Measurements from ENCODE around the gene NEK11.
"Not testable (repeated sequence)": the region's sequence is repeated elsewhere in the genome, so short reads cannot be mapped to it uniquely, and the experiment has no call there.

NEK11 gene

DNA sequence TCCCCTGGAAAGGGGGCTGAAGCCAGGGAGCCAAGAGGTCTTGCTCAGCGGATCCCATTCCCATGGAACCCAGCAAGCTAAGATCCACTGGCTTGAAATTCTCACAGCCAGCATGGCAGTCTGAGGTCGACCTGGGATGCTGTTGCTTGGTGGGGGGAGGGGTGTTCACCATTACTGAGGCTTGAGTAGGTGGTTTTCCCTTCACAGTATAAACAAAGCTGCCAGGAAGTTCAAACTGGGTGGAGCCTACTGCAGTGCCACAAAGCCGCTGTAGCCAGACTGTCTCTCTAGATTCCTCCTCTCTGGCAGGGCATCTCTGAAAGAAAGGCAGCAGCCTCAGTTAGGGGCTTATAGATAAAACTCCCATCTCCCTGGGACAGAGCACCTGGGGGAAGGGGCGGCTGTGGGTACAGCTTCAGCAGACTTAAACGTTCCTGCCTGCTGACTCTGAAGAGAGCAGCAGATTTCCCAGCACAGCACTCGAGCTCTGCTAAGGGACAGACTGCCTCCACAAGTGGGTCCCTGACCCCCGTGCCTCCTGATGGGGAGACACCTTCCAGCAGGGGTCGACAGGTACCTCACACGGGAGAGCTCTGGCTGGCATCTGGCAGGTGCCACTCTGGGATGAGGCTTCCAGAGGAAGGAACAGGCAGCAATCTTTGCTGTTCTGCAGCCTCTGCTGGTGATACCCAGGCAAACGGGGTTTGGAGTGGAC lies 15.8 kb downstream of the NEK11 start:
- not testable (repeated sequence) for DNase-seq (ENCODE audit: low read depth)

DNA sequence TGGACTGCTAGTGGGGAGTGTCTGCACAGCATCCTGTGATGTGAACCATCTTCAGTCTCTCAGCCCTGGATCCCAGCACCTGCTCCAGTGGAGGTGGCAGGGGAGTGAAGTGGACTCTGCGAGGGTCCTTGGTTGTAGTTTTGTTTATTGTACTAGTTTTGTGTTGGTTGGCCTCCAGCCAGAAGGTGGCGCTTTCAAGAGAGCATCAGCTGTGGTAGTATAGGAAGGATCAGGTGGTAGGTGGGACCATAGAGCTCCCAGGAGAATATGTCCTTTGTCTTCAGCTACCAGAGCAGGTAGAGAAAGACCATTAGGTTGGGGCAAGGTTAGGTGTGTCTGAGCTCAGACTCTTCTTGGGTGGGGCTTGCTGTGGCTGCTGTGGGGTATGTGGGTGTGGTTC lies 20.9 kb downstream of the NEK11 start:
- no peak for DNase-seq (ENCODE audit: low read depth)

DNA sequence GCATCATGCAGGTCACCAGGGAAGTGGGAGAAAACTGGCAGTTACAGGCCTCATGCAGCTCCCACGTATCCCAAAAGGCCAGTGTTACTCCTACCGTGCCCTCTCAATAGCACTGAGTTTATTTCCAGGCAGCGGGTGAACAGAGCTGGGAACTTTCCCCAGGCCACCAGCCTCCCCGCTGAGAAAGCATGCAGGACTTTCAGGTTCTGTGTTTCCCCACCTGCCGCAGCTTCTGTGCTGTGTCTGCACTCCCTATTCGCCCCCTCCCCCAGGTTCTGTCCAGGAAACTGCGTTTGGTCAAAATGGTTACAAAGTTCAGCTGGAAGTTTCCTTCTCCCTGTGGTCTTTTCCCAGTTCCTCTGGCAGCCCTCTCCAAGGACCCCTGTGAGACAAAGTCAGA lies 21.4 kb downstream of the NEK11 start:
- DNase-seq (ENCODE audit: low read depth) = no peak

DNA sequence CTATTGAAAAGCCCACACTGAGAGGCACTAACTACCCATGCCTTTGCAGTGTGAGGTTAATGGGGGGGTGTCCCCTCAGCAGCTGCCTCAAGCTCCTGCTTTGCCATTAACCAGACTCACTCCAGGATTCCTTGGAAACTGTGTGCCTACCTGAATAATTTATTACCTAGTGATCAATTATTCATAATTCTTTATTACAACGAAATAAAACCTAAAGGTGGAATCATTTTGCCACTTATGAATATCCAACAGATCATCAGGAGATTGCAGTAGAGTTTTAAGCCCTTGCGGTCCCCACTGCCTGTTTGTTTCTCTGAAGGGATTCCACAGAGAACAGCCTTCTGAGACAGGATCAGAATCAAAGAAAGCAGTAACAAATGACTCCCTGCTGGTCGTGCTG lies 23.3 kb downstream of the NEK11 start:
- DNase-seq (ENCODE audit: low read depth) = no peak

DNA sequence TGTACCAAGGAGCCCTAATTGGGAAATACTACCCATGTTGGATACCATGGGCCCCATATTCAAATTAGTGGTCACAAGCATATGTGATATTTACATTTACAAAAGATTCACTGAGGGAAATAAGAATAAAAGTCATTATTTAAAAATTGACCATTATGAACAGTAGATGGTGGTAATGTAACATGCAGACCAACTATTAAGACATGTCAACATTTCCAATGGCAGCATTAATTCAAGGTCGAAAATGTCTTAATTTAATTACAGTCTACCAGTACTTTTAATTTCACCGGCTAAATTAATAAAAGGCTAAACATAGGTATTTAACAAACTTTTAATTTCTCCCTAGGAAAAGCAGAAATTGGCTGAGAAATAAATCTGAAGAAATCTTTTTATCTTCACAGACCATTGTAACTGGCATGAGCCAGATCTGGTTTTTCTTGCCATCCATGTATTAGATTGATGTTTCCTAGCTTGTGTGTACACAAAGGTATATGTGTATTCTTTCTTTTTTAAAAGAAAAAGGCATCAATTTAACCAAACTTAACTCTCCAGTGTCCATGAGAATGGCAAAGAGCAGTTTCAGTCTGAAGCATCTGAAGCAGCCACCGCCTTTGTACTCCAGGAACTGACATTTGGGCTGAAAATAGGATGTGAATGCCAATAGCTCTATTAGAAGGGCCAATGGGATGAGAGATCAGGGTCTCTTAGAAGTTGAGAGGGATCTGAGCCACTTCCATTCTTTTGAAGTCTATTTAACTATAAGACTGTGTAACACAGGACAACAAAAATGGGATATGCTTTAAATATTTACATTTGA lies 26.6 kb downstream of the NEK11 start:
- no peak for DNase-seq (ENCODE audit: low read depth)

DNA sequence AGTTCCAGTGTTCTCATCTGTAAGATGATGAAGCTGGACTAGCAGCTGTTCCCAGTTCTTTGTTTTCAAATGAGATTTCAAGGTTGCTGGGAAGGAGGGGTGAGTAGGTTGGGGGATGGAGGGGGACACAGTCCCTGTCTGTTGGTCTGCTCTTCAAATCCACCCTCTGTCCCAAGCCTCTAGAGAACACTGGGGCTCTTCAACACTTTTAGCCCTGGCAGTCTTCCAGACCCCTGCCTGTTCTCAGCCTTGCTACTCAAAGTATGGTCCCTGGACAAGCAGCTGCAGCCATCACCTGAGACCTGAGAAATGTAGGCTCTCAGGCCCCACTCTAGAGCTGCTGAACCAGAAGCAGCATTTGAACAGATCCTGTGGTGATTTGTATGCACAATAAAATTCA lies 41.3 kb downstream of the NEK11 start:
- DNase-seq (ENCODE audit: low read depth) = no peak

DNA sequence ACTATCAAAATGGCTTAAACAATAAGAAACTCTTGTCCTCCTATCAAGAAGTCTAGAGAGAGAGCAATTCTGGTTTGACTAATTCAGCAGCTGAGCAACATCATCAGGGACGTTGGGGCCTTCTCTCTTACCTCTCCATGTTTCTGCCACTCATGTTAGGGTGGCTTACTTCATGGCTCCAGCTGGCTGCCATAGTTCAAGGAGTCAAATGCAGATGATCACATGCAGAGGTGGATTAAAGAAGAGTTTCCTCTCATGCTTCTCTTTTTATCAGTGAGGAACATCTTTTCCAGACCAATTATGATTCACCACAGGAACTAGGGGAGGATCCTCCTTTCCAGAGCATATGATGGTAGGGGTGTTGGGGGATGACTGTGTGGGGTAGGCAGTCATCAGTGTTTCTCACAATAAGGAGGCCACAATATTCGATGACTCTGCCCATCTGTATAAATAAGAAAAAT lies 45.5 kb downstream of the NEK11 start:
- DNase-seq (ENCODE audit: low read depth) = no peak

DNA sequence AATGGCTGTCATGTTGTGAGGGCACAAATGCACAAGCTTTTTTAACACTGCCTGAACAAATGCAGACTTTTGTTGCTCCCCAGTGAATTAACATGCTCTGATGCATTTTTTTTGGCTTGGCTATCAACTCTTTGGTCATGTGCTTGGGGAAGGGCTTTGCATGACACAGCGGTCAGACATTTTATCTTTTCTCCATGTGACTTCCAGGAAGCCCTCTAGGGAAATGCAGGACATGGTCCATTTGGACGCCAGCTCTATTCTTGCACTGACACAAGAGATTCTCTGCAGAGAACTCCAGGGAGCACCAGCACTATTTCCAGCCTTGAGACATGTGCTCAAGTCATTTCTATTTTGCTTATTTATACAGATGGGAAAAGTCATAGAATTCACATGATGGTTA lies 46.2 kb downstream of the NEK11 start:
- no peak for DNase-seq (ENCODE audit: low read depth)

DNA sequence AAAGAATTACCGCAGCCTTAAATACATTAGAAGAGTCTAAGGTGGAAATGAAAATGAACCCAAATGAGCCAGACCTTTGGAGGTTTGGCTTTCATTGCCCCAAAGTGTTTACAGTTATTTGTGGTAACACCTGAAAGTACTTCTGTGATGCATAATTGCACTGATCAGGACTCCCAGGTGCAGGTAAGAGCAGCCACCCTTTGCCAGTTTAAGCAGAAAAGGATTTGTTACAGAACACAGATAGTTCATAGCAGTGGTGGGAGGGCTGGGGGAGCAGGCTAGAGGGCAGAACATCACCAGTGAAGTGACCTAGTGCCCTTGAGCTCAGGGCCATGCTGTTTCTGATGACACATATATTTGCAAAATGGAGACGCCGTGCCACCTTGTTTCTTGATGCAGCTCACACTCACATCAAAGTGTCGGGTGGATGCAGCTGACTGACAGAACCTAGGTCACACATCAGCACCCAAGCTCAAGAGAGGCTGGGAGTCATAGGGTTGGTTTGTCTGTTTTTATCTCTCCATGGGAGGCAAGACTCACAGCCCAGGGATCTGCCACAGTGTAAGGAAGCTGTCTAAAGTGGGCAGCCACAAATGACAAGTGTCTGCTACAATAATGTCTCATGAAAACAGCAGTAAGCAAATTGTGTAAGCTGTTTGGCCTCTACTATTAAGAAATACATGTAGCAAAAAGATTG lies 49.1 kb downstream of the NEK11 start:
- no peak for DNase-seq (ENCODE audit: low read depth)

DNA sequence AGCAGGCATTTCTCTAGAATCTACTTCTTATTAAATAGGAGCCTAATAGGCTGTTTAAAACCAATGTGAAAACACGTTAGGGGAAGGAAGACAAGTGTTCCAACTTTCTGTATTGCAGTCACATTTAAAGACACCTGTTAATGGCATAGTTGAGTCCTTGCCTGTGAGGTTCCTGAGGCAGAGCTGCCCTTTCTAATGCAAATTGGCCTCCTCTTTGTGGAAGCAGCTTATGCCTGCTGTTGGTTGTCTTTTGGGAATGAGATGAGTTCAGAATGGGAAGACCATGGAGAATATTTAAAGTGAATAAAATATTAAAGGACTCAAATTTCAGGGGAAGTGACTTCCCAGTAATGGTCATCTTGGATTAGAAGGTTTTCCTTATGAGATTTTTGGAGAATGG lies 51.2 kb downstream of the NEK11 start:
- no peak for DNase-seq (ENCODE audit: low read depth)

DNA sequence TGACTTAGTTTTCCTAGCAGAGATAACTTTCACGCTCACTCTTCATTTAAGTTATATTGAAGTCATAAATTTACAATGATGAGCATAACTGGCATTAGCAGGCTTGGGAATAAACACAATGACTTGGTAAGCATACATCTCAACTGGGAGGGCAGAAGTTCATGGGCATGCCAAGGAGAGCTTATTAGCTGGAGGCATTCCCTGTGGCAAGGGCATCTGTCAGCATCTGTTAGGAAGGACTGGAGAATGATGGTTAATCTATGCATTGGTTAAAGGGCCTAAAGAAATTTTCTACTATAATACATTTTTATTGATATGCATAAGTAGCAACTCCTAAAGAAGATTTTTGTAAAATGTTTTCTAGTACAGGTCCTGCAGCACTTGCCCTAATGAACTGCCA lies 52.4 kb downstream of the NEK11 start:
- DNase-seq (ENCODE audit: low read depth) = no peak

DNA sequence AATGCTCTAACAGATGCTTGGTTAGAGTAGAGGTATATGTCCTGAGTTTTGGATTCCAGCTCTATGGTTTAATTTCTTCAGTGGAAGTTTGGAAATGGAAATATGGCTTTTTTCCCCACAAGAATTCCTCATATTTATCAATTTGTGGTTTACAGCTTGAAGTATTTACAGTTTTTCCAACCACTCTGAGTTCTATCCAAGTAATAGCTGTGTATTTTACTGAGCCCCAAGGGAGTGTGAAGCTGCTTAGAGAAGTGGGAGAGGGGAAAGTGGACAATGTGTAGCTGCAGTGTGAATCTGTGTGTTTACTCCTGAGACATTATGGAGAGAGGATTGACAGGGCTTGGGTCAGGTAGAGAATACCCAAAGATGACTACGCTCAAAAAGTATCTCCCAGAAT lies 54.5 kb downstream of the NEK11 start:
- DNase-seq (ENCODE audit: low read depth) = no peak

DNA sequence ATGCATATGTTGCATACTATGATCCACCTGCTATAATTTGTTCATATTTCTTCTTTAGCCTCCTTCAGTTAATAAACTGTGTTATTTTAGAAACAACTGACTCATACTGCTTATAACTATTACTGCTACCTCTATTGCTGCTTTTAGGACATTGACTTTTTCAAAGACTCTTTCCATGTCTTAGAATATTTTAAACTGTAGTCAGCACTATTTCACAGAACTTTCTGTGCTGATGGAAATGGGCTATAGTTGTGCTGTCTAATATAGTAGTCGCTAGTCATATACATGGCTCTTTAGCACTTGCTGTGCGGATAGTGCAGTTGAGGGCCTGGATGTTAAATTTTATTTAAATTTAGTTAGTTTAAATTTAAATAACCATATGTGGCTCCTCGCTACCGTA lies 55.6 kb downstream of the NEK11 start:
- DNase-seq (ENCODE audit: low read depth) = no peak

DNA sequence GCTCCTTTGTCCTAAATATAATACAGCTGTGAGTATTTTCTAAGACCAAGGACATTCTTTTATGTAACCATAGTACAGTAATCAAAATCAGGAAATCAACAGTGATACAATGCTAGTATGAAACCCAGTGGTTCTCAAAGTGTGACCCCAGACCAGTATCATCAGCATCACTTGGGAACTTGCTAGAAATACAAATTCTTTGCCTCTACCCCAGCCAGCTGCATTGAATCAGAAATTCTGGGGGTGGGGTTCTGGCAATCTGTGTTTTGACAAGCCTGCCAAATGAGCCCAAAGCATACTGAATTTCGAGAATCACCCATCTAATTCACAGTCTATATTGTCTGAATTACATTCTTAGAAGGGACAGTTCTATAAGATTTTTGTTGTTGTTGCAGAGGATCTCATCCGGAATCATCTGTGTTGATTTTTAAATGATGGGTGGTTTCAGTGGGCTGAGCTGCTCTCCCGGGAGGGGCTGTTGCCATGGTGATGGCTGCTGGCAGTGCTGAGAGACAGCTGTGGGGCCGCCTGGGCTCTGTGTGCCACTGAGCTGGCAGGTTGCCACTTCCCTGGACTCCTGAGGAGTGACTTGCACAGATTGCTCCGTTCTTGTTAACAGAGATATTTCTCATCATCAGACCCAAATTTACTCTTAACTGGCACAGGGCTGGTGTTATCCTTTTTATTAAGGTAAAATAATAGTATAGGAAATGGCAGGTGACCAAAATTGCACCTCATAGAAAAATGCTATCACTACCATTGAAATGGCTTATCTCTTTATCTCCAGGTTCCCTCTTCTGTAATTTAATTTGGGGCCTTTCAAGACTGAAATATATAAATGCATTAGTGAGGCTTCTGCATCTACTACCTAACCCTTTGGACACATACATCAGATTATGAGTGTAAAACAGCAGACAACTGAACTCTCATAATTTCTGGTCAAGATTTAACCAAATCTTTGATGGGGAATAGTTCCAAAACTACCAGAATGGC lies 56.5 kb downstream of the NEK11 start:
- no peak for DNase-seq (ENCODE audit: low read depth)

DNA sequence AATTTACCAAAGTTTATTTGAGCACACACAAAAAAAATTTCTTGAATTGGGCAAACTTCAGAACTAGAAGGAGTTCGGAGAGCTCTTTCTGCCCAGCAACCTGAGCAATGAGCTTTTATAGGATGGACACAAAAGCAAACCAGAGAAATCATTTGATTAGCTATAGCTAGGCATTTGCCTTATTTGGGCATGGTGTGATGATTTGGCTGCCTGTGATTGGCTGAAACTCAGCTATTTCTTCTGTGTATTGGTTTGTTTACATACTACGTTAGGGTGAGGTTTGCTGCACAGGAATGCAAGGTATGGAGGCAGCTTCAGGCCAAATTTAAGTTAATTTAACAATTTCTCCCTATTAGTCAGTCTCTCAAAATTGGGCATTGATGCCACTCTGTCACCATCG lies 65.1 kb downstream of the NEK11 start:
- DNase-seq (ENCODE audit: low read depth) = no peak

DNA sequence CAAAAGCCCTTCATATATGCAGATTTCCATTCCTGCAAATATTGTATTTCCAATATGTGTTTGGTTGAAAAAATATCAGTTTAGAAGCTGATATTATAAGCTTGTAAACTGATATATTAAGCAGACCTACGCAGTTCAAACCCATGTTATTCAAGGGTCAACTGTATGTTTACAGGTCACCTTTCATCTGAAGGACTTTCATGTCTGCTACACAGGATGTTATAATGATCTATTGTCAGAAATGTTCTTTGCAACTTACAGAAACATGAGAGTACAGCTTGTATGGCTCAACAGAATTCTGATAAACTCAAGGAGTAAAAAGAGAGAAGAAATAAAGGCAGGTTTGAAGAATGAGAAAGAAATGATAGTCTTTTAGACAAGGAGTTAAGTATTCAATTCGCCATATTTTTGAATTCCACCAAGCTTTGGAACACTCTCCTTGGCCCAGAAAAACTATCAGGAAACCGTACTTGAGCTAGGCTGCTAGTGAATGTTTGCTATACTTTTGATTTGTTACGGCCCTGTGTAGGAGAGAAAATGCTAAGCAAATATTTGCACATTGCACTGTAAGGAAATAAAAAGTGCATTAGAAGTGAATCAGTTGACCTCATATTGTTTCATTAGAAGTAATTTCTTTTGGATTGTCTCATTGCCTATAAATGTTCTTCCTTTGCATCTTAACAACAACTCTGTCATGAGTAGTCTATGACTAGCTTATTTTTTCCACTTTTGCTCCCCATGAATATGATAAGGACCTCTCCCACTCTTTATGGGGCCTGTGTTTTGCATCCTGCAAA lies 81.2 kb downstream of the NEK11 start:
- no peak for DNase-seq (ENCODE audit: low read depth)

DNA sequence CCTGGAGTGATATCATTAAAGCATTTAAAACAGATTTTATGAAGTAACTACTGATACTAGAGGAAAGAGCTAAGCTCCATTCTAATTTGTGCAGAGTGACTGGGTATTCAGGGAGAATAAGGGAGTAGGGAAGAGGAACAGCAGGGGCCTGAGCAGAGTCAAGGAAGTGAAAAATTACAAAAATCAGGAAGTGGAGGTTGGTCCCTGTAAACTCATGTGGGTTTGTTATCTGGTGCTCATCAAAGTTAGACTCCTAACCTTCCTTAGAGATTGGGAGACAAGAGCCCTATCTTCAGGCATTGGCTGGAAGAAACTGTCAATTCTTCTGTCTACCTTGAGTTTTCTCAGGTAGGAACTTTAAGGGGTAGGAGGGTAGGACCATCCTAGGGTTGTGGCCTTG lies 82.5 kb downstream of the NEK11 start:
- no peak for DNase-seq (ENCODE audit: low read depth)

DNA sequence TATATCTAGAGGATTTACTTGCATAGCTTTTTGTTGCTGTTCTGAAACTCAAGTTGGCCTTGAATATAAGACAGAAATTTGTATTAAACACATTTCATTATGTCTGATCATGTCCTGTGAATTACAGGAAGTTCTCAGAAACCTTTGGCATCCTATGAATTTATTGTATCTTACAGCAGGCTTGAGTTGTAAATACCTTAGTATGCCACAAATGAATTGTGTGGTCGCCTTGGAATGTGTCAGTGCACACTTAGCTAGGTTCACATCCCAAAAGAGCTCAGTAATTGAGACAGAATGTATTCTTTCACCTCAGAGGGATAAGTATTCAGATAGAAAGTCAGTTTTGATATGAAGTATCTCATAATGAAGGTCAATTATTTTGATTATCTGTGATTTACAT lies 83.4 kb downstream of the NEK11 start:
- DNase-seq (ENCODE audit: low read depth) = no peak

DNA sequence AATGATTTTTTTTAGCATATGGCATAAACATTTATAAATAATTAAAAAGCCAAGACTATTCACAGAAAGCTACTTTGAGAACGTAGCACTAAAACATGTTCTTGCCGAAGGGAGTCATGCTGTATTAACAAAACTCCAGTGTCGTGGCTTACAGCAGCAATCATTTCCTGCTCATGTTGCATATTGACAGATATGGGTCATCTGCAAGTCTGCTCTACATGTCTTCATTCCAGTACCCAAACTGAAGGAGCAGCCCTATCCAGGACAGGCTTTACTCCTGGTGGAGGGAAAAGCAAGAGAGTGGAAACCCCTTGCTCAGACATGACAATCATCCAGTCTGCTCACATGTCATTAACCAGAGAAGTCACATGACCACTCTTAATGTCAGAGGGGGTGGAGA lies 87.6 kb downstream of the NEK11 start:
- no peak for DNase-seq (ENCODE audit: low read depth)

DNA sequence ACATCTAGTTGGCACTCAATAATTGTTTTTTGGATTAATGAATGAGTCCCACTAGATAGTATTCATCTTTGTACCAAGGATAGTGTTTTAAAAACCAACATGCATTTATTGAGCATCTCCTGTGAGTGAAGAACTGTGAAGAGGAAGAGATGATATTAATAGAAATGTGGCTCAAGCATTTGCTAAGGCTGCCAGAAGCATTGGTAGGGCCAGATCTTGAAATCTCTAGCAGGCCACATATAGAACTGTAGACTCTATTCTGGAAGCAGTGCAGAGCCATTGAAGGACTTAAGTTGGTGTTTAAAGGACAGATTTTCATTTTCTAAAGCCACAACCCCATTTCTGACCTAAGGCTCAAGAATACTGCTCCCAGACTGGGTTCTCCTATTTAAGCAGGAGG lies 99.0 kb downstream of the NEK11 start:
- no peak for DNase-seq (ENCODE audit: low read depth)

DNA sequence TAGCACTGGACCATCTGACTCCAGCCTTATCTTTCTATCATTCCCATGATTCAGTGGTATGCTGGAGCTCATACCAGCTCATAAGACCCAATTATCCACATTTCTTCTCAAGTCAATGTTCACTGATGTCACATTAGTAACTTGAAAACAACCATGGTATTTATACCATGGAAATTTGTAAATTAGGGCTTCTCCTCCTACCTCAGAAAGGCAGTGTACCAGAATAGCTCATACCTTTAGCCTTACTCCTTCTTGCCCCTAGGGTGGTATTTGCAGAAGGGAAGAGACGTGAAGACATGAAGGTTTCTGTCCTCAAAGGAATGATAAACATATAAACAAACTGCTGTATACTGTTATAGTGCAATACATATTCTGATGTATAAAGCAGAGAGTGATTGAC lies 114.2 kb downstream of the NEK11 start:
- DNase-seq (ENCODE audit: low read depth) = no peak

Measured in activated T-cell treated with anti-CD3 and anti-CD28 coated beads for 48 hours (primary cell).